HG03139 (cell line): ENCODE measurements around the gene ARL6IP1.
"Not testable (repeated sequence)": the region's sequence is repeated elsewhere in the genome, so short reads cannot be mapped to it uniquely, and the experiment has no call there.

Experiments used
- ATAC-seq: cut with Tn5 transposase; IDR thresholded peaks from one replicate; pipeline ENCODE4 v1.9.1; 2021; ENCODE audit not compliant: unreplicated experiment

ARL6IP1 gene

DNA sequence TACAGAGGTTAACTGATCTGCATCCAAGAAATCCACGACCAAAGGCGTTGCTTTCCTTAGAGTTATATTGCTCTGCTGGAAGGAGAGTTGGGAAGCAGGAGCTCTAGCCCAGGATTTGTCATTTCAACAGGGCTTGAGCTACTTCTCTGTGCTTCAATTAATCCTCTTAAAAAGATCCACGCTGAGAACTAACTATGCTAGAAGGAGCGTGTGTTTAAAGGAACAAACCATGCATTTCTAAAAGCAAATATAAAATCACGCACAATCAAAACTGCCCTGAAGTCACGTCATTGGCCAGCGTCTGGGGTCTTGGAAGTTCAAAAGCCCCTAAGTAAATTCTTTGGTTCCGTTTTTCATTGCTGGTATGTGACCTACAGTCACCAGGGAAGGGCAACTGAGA lies 1.1 kb downstream of the ARL6IP1 start:
- no peak for ATAC-seq

DNA sequence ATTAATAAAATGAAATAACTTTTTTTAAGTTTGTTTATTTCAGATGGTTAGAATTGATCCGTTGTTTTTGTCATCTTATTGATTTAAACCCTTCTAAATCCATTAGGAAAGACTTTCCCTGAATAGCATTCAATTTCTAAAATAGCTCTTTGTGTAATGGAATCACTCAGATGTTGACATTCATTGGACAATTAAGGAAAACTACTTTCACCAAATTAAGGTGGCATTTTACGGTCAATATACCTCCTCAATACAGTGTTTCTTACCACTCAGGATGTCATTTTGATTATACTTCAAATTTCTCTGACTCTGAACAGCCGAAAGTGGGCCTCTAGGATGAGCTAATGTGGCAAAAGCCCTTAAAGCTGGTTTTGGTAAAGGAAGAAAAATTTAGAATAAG lies 1.8 kb downstream of the ARL6IP1 start:
- ATAC-seq: no peak

DNA sequence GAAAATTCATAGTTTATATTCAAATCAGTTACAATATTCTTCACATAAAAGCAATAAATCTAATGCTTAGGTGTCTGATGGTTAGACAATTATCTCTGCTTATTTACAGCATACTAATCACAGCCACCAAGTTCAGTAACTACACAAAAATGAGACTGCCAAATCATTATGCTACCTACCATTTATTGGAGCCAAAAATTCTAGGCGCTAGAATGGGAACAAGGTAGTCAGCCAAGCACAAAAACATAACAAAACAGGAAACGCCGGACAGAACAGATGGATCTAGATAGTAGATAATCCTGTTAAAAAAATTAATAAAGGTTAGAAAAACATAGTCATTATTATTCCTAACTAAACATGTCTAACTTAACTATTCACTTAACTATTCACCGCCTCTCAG lies 3.6 kb downstream of the ARL6IP1 start:
- ATAC-seq: no peak

DNA sequence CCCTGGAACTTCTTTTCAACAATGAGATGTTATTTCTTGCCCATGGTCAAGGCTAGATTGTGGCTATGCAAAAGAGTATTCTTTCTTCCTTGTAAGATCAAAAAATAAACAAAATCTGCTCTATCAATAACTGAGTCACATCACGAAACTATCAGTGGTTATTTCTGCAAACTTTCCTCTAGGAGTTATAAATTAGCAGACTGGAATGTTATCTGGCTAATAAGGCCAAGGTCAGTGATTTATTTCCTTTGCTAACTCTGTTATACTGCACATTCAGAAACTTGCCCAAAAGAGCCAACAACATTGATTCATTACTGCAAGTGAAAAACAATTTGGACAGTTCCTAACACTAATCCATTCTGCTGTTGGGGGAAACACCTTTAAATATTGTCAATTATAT lies 5.0 kb downstream of the ARL6IP1 start:
- no peak for ATAC-seq

DNA sequence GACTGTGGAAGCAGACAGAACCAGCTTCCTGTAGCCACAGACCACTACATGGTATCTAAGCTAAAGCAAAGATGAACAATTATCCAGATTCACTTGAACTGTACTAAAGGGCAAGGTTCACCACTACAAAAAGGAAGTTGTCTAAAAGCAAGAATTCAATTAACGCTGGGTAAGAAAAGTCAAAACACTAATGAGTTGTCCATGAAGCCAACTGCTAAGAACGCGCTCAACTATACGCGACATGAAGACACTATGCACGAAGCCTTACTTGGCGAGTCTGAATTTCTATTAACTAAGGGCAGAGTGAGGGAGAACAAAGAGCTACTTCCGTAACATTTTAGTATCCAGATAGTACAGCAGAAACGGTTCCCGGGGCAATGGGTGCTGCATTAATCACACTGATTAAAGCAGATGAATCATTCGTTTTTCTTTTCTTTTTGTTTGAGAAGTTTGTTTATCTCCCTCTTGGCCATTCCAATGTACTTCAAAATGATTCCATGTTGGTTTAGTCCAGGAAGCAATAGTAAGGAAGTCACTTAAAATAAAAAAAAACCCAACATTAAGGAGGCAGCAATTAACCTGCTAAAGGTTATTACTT lies 8.4 kb downstream of the ARL6IP1 start:
- no peak for ATAC-seq

DNA sequence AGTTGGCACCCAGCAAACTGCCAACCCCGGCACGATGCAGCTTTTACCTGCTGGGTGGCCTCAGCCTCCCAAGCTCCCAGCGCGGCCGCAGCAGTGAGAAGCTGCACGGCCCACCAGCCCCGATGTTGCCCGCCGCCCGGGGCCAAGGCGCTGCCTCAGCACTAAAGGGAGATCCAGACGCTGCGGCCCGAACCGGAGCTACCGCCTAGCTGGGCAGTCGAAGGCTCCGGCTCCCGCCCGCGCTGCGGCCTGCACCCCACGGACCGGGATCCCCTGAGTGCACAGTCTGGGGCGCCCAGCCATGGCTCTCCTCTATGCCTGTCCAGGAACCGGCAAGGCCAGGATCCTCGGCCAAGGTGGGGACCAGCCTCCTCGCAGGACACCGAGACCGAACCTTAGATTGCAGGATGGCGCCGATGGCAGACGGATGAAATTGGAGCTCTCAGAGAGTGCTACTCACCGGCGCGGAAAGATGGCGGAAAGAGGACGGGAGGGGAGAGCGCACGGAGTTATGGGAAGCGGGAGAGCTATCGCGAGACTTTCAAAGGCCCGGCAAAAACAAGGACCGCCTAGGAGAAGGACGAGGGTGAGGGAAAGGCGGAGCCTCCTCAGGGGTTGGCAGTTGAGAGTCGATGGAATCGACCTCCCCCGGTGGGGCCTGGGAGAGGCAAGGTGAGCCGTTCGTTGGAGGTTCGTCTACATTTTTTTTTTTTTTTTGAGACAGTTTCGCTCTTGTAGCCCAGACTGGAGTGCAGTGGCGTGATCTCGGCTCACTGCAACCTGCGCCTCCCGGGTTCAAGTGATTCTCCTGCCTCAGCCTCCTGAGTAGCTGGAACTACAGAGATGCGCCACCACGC lies 11.3 kb downstream of the ARL6IP1 start, which contains the start of gene RPS15A:
Gene RPS15A, minus strand, starts transcription at position 485 of the 857 bp plus-strand sequence. CDS start 1,221 bp downstream, outside the sequence.
- ATAC-seq: peak; percentile 83

DNA sequence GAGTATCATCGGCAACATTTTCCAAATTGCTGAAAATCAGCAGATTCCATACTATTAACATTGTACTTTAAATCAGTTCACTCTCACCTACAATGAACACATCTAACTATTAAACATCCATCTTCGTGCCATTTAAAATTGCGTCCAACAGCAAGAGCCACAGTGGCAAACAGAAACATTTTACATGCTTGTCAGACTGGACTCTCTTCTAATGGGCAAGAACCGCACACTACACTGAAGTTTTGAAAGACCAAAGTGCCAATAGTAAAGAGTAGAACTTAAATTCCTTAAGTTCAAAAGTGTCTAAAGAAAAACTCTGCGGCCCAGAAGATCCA lies 11.9 kb downstream of the ARL6IP1 start:
- ATAC-seq: no peak

DNA sequence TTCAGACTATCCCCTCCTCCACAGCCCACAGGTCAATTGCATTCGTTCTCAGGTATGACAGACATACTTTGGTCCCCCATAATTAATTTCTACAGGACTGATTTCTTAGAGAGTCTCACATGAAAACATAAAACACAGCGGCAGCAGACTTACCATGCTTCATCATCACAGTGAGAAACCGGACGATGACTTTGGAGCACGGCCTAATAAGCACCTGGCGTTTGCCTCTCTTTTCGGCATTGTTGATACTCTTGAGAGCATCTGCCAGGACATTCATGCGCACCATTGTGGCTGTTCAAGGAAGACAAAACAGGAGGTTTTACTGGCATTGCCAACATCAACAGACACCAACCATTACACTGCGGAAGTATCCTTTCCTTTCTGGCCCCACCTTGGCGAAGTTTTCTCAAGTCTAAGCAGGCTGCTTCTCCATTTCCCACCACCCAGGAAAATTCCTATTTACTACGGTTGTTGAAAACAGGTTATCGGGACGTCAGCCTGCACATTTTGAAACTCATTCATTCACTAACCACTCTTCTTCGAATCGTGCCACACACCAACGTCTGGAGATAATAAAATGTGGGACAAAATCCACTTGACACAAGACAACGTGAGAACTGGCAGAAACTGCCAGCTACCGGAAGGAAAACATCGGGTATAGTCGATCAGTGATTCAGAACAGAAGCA lies 12.4 kb downstream of the ARL6IP1 start:
- ATAC-seq: no peak

DNA sequence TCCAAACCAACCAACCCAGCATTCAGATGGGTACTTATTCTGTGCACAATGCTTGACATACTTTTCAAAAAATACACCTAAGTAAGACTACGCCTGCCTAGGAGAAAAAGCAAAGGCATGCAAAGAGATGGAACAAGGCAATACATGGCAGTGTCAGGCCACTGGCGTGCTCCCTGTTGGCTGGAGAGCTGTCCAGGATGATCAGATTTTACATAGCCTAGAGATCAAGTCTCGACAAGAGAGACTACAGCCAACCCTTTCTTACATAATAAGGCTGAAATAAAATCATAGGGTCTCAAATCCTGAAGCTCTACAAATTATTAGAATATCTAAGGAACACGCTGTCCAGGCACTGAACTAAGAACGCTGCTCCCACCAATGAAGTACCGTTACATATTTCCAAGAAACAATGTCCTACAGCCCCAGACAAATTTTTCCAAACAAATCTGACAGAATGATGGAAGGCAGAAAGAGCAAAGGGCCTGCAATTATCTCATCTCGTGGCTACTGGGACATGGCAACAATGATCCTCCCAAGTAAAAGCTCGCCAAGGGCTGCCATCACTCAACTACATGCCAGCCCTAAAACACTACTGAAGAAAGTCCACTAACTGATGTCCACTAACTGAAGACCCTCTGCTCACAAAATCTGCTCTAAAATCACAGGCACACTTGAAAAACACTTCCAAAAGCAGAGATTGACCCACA lies 16.3 kb downstream of the ARL6IP1 start:
- ATAC-seq: no peak

DNA sequence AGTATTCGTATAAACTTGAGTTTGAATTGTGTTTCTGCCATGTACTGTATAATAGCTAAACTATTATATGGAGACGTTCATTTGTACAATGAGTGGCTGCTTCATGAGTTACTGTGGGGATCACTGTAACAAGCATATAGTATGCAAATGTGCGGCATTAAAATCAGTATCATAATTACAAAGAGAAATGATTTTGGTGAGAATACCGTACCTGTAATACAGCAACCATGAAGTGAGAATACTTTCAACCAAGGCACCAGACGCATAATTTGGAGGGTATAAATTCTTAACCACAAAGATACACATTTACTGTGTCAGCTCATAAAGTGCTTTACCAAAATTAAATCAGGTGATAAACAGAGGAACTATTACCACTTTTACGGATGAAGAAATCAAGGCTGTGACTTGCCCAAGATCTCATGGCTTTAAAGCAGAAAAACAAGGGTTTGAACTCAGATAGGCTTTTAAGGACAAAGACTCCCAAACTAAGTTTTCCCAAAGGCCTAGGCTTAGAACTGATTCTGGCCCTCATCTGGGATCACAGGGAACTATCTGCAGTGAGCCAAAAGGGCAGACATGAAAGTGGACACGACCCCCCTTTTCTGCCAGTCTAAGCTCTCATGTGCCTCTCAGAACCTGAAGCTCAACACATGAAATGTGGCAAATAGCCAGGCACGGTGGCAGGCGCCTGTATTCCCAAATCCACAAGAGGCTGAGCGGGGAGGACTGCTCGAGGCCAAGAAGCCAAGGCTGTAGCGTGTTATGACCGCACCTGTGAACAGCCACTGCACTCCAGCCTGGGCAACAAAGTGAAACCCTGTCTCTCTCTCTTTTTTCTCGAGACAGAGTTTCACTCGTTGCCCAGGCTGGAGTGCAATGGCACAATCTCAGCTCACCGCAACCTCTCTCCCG lies 17.7 kb downstream of the ARL6IP1 start:
- no peak for ATAC-seq

DNA sequence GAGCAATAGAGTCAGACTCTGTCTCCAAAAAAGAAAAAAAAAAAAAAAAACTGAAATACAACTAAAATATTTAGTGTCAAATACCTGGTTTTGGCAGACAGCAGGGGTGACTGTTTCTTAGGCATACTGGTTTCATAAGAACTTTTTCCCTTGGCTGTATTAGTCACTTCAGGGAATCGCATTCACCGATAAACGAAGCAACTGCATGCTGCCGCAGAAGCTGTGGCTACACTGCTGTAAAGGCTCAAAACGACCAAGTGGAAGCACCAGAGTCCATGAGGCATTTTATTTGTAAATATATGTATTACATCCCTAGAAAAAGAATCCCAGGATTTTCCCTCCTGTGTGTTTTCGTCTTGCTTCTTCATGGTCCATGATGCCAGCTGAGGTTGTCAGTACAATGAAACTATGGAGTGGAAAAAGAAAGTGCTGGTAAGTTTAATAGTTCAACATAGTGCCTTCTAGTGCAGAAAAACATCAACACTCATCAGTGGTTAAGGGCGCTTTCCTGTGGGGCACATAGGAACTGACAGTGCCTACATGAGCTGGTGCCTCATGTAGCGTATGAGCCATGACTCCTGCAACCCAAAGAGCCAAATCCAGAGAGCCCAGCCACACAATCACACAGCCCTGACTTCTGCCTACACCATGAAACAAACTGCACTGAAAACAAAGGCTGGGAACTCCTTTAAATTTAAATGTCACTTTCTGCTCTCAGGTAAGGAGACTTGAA lies 18.5 kb downstream of the ARL6IP1 start:
- ATAC-seq: no peak

DNA sequence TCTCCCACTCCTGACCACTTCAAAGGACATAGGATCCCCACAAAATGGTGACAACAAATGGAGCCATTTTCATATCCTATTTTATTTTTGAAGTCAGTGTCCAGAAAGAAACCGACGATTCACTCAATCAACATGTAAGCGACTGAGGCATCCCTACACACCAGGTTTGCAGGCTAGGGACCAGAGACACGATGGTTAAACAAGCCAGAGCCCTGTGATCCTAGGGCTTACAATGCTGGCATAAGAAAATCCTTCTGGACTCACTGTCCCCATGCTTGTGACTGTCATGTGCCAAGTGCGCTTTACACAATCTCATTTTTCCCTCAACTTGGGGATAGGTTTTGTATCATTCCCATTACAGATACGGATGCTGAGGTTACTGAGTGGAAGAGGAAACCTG lies 20.1 kb downstream of the ARL6IP1 start:
- ATAC-seq: not testable (repeated sequence)

DNA sequence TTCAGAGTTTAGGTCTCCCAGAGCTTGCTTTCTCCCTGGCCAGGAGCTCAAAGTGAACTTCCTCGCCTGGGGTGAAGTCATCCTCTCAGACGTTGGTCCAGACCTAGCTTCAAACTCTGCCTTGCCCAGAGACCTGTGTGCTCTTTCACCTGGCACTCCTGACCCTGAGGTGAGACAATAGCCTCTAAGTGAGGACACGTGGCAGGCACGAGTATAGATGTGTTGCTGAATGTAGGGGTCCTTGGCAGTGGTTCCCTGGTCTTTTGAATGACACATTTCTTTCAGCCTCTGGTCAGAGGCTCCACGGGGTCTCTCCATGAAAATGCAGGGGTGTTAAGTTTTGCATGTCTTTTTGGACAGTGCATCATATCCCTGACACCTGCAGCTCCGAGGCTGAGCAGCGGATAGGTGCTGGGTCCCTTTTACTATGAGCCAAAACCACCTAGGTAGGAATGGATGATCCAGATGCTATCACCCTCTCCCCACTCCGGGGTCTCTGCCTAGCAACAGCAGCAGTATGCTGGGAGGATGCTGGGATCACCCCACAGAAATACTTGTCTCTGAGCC lies 20.8 kb downstream of the ARL6IP1 start:
- not testable (repeated sequence) for ATAC-seq

DNA sequence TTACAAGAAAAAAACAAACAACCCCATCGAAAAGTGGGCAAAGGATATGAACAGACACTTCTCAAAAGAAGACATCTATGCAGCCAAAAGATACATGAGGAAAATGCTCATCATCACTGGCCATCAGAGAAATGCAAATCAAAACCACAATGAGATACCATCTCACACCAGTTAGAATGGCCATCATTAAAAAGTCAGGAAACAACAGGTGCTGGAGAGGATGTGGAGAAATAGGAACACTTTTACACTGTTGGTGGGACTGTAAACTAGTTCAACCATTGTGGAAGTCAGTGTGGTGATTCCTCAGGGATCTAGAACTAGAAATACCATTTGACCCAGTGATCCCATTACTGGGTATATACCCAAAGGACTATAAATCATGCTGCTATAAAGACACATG lies 23.7 kb downstream of the ARL6IP1 start:
- not testable (repeated sequence) for ATAC-seq

DNA sequence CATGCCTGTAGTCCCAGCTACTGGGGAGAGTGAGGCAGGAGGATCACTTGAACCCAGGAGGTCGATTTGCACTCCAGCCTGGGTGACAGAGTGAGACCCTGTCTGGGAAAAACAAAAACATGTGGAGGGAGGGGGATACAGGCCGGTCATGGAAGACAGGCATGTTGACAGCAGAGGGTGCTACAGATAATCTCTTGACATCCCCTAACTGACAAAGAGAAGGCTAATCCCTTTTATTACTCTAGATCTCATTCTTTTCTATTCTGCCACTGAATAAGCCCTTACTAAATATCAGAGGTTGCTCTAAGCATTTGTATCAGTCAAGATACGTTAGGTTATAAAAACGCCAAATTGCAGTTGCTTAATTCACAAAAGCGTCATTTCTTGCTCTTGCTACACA lies 25.0 kb downstream of the ARL6IP1 start:
- ATAC-seq: not testable (repeated sequence)

DNA sequence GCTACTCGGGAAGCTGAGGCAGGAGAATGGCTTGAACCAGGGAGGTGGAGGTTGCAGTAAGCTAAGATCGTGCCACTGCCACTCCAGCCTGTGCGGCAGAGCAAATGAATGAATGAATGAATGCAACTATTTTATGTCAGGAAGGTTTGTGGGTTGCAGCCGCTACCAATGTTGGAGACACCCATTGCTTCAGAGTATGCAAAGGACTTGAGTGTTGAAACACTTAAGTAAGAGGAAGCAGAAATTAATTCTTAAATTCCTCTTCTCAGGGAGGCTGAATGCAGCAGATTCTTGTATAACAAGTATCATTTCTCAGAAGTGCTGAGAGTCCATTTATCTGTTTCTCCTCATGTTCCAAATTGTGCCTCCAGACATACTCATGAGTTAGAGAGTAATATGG lies 26.7 kb downstream of the ARL6IP1 start:
- not testable (repeated sequence) for ATAC-seq

DNA sequence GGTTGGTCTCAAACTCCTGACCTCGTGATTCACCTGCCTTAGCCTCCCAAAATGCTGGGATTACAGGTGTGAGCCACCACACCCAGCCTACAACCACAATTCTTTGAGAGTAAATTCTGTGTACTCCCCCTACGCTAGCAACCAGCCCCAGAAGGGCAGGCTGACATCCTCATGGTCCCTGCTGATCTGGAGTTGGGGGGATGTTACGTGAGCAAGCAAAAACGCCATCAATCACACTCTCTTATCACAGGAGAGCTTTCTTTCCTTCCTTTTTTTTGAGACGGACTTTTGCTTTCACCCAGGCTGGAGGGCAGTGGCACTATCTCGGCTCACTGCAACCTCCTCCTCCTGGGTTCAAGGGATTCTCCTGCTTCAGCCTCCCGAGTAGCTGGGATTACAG lies 29.2 kb downstream of the ARL6IP1 start:
- not testable (repeated sequence) for ATAC-seq

DNA sequence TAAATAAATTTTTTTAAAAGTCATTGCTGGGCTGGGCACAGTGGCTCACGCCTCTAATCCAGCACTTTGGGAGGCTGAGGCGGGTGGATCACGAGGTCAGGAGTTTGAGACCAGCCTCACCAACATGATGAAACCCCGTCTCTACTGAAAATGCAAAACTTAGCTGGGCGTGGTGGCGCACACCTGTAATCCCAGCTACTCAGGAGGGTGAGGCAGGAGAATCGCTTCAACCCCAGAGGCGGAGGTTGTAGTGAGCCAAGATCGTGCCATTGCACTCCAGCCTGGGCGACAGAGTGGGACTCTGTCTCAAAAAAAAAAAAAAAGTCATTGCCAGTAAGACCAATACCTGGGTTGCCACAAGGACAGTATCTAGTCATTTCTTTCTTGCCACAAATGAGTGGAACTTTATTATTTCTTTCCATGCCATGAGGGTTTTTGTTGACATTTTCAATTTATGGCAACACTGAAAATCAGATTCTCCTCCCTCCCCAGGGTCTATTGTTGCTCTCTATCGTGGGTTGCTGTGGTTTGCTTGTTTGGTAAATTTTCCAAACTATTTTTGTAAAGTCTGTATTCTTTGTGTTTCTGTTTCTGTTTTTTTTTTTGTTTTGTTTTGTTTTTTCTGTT lies 30.9 kb downstream of the ARL6IP1 start:
- not testable (repeated sequence) for ATAC-seq

DNA sequence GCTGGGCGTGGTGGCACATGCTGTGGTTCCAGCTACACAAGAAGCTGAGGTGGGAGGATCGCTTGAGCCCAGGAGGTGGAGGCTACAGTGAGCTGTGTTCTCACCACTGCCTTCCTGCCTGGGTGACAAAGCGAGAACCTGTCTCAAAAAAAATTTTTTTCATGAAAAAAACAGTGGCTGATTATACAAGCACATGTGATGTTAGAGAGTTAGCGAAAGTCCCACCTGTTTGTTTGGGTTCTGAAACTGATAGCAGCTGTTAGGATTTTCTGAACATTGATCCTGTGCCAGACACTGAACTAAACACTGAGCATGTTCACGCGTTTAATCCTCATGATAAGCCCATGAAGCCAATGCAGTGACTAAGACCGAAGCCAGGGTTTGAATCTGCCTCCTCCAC lies 34.1 kb downstream of the ARL6IP1 start:
- not testable (repeated sequence) for ATAC-seq
